Stimulated activated CD4-positive, alpha-beta T cell treated with anti-CD3 and anti-CD28 coated beads, TNF-alpha, amount 100 ng/mL, for 4 hours (primary cell): ENCODE results near the gene PMS1.
"Not testable (repeated sequence)": the region's sequence is repeated elsewhere in the genome, so short reads cannot be mapped to it uniquely, and the experiment has no call there.

ENCODE experiments used
- DNase-seq, 3 experiments: peaks; one replicate each; pipeline ENCODE4 v3.0.0-alpha.2; 2020; ENCODE audit warnings: low read depth in 3 of 3

The PMS1 gene

DNA sequence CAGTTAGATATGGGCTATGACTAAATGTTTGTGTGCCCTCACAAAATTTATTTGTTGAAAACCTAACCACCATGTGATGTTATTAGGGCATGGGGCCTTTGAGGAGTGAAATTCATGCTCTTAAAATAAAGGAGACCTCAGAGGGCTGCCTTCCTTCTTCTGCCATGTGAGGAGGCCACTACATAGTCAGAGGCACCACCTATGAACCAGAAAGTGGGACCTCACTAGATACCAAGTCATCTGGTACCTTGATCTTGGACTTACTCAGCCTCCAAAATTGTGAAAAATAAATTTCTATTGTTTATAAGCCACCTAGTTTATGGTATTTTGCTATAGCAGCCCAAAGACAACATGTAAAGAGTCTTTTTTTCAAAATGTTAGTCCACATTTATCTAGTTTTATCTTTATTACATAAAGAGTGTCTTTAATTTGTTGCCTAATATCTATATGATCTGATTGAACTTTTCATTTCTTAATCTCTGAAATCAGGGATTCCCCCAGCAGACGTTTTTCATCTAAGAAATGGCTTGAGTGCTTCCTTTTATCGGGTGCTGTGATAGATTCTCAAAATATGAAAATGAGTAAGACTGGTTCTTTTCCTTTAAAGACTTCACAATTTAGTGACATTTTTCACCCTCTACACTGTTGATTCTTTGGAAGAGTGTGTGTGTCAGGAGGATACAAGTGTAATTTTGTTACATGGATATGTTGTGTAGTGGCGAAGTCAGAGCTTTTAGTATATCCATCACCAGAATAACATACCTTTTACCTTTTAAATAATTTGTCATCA is 34.2 kb downstream of the PMS1 start:
- no peak for DNase-seq

- no peak for DNase-seq
These were observed 35.1 kb downstream of the PMS1 start for GRCh38 chr2:189819297-189819704.

GRCh38 chr2:189821953-189822748 is 37.9 kb downstream of the PMS1 start:
- DNase-seq = no peak

DNA sequence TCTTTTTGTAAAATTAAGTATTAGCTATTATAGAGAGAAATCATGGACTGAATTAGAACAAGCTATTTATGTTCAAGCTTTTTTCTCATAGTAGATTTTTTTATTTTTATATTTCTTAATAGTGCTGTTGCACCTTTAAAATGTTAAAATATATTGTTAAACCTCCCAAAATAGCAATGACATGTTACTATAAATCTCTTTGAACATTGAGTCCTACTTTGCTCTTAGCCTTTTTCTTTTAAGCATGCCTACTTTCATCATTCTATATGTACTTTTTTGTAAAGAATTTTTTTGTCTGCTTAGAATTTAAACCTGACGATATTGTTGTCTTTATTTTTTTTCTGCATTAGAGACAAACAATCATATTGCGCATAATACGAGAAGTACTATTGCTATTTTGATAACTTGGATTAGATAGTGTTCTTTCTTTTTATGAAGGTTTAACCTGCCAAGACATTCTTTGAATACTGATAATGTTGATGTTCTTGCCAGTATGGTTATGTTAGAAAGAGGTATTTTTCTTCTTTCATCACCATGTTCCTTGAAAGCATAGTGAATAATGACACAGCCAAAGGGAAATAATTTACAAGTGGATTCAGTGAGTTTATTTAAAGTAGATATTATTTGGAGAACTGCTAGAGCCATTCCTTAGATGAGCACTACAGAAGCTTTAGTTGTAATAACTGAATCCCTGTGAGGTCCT is 40.6 kb downstream of the PMS1 start:
- DNase-seq = no peak

DNA sequence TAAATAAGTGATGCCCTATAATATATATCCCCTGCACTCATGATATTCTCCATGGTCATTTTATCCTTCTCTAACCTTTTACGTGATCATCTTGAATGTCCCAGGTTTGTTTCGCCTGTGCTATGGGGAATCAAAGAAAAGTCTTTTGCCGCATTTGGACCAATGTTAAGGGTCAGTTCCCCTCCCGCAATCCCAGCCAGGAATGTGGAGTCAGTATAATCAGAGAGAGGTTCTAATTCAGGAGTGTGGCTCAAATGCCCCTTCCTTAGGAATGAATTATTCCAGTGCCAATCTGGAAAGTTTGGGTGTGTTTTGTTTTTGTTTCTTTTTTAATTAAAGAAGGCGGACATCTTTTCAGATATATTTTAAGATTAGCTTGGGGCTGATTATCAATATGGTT is 41.8 kb downstream of the PMS1 start:
- no peak for DNase-seq

- no peak for DNase-seq
These were observed 45.0 kb downstream of the PMS1 start for GRCh38 chr2:189829102-189829833.

GRCh38 chr2:189830510-189830909 is 46.3 kb downstream of the PMS1 start:
- DNase-seq = no peak

DNA sequence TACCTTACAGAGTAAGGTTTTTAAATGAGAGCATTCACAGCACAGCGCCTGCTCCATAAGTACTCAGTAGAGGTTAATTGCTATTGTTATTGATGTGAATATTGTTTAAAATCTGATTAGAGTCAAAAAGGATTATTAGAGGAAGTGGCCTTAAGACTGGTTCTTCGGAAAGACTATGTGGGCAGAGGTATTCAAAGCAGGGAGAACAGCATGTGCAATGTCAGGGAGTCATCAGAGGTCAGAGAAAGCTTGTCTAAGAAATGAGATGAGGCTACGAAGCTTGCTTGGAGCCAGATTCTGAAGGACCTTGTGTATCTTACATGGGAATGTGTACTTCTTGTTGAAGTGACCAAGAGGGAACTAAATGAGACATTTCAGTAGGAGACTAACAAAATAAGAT is 49.8 kb downstream of the PMS1 start:
- DNase-seq = no peak

- DNase-seq = not testable (repeated sequence)
These were observed 50.4 kb downstream of the PMS1 start for GRCh38 chr2:189834642-189835041.

- DNase-seq = no peak
These were observed 51.8 kb downstream of the PMS1 start for GRCh38 chr2:189835855-189836558.

DNA sequence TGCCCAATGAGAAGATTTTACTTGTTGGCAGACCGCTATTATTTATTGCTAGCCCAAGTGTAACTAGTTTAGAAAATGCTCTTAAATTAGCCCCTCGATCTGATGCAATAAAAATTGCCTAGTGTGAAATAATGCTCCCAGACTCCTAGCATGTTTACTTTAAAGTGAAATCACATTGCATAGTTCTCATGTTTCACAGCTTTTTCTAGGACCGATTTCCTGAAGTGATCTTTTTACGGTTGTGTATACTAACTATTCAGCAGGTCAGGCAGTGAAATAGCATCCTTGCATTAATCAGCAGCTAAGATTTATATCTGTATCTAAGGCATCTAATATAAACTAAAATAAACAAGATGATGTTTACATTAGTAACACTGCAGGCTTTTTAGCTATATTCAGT is 52.4 kb downstream of the PMS1 start:
- DNase-seq = no peak

GRCh38 chr2:189837326-189837725 is 53.1 kb downstream of the PMS1 start:
- DNase-seq = no peak

GRCh38 chr2:189841019-189841418 is 56.8 kb downstream of the PMS1 start:
- no peak for DNase-seq

- no peak for DNase-seq
These were observed 64.0 kb downstream of the PMS1 start for GRCh38 chr2:189848276-189848675.

GRCh38 chr2:189849550-189849949 is 65.3 kb downstream of the PMS1 start:
- no peak for DNase-seq

DNA sequence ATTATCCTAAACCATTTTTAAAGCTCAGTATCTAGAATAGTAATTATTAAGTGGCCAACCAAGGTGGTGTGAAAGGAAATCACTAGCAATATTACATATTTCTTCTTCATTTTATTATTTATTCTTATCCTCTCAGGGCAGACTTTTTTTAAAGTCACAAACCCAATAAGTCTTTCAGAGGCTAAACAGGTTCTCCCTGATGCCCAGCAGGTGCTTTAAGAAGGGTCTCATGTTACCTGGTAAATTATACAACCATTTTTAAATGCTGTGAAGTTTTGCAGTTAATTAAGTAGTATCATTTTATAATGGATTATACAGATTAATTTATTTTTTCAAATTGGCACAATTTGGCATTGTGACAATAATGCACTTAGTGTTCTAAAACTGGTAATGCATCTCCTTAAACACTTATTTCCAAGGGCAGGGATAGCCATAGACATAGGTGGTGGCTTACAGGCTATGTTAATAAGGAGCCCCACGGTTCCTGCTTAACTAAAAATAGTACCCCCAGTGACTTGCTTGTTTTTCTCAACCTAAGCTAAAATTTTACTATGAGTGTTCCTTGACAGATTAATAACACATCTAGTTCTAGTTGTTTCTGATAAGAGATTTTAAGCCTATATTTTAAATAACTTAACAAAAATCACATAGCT is 67.0 kb downstream of the PMS1 start:
- no peak for DNase-seq

GRCh38 chr2:189854187-189854586 is 69.9 kb downstream of the PMS1 start:
- no peak for DNase-seq

DNA sequence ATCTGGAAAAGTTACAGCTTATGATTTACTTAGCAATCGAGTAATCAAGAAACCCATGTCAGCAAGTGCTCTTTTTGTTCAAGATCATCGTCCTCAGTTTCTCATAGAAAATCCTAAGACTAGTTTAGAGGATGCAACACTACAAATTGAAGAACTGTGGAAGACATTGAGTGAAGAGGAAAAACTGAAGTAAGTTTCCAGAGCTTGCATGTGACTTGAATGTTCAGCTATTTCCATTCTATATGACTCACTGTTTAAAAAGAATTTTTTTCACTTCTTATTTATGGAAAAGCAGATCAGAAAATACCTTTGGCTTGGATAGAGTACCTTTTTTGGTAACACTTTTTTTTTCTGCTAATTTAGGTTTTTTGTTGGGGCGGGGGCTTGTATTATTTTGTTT is 70.7 kb downstream of the PMS1 start:
- DNase-seq = no peak

DNA sequence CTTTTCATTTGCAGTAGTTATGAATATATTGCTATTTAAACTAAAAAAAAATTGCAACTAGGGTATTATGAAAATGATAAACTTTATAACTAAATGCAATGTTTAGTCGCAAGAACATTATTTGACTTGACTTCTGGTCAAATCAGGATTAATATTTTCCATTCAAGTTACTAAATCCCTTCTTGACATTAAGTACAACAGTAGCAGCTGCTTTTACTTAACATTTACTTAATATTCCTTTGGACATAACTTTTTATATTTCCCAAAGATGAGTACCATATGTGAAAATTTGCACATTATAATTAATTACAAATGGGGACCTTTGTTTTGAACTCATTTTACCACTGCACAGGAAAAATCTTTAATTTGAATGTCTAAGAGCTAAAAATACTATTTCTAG is 74.0 kb downstream of the PMS1 start:
- no peak for DNase-seq

GRCh38 chr2:189860161-189860560 is 75.9 kb downstream of the PMS1 start:
- DNase-seq = no peak

DNA sequence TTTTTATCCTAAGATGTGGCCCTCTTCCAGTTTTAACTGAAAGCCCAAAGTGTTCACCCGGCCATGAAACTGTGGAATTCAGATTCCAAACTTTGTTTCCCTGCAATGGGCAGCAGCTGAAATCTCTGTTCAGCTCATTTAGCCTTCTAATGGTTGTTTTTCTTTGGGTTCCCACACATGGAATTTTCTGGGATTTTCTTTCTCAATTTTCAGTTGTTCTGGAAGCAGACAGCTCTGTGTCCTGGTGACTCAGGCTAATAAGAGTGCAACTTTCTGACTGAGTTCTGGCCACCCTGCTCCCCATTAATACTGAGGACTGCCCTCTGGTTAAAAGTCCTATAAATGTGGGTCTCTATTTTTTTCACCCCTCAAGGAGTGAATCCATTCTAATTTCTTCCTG is 78.5 kb downstream of the PMS1 start:
- no peak for DNase-seq
